ENCODE results near the gene VASH2.
"Not testable (repeated sequence)": the region's sequence is repeated elsewhere in the genome, so short reads cannot be mapped to it uniquely, and the experiment has no call there.

DNA sequence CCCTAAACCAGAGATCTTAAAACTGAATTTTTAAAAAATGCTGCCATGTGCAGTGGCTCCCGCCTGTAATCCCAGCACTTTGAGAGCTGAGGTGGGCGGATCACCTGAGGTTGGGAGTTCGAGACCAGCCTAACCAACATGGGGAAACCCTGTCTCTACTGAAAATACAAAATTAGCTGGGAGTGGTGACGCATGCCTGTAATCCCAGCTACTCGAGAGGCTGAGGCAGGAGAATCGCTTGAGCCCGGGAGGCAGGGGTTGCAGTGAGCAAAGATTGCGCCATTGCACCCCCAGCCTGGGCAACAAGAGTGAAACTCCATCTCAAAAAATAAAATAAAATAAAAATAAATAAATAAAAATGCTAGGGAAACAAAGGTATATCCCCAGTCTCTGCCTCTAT lies 43.6 kb downstream of the VASH2 start:
- TF ChIP-seq, protein P1, sequence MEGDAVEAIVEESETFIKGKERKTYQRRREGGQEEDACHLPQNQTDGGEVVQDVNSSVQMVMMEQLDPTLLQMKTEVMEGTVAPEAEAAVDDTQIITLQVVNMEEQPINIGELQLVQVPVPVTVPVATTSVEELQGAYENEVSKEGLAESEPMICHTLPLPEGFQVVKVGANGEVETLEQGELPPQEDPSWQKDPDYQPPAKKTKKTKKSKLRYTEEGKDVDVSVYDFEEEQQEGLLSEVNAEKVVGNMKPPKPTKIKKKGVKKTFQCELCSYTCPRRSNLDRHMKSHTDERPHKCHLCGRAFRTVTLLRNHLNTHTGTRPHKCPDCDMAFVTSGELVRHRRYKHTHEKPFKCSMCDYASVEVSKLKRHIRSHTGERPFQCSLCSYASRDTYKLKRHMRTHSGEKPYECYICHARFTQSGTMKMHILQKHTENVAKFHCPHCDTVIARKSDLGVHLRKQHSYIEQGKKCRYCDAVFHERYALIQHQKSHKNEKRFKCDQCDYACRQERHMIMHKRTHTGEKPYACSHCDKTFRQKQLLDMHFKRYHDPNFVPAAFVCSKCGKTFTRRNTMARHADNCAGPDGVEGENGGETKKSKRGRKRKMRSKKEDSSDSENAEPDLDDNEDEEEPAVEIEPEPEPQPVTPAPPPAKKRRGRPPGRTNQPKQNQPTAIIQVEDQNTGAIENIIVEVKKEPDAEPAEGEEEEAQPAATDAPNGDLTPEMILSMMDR (conservative IDR thresholded peaks at IDR 0.05; ENCODE audit: low read depth, low read length): not testable (repeated sequence)
- TF ChIP-seq CEBPB (IDR thresholded peaks at IDR 0.05; ENCODE audit: low read depth, low read length); RCOR1 (IDR thresholded peaks at IDR 0.05; ENCODE audit: insufficient replicate concordance, low read length); RFX5 (IDR thresholded peaks at IDR 0.05; ENCODE audit: low read depth, low read length); POLR2A (IDR thresholded peaks at IDR 0.05; ENCODE audit: low read depth, low read length); RAD21 (IDR thresholded peaks at IDR 0.05; ENCODE audit: low read length); NFE2L2 (IDR thresholded peaks at IDR 0.05; ENCODE audit: low read depth, low read length); SMC3 (IDR thresholded peaks at IDR 0.05; ENCODE audit: low read depth, low read length); MXI1 (IDR thresholded peaks at IDR 0.05; ENCODE audit: borderline replicate concordance, low read depth, low read length); MAFK (IDR thresholded peaks at IDR 0.05; ENCODE audit: low read depth, low read length); CHD1 (IDR thresholded peaks at IDR 0.05; ENCODE audit: low read depth, low read length): not testable (repeated sequence)
- TF ChIP-seq, protein P2, sequence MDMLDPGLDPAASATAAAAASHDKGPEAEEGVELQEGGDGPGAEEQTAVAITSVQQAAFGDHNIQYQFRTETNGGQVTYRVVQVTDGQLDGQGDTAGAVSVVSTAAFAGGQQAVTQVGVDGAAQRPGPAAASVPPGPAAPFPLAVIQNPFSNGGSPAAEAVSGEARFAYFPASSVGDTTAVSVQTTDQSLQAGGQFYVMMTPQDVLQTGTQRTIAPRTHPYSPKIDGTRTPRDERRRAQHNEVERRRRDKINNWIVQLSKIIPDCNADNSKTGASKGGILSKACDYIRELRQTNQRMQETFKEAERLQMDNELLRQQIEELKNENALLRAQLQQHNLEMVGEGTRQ (IDR thresholded peaks at IDR 0.05; ENCODE audit: low read depth, low read length): not testable (repeated sequence)
- TF ChIP-seq, protein P3, sequence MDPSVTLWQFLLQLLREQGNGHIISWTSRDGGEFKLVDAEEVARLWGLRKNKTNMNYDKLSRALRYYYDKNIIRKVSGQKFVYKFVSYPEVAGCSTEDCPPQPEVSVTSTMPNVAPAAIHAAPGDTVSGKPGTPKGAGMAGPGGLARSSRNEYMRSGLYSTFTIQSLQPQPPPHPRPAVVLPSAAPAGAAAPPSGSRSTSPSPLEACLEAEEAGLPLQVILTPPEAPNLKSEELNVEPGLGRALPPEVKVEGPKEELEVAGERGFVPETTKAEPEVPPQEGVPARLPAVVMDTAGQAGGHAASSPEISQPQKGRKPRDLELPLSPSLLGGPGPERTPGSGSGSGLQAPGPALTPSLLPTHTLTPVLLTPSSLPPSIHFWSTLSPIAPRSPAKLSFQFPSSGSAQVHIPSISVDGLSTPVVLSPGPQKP (IDR thresholded peaks at IDR 0.05; ENCODE audit: borderline replicate concordance, low read depth, low read length): not testable (repeated sequence)
